ENCODE measurements around the gene NHERF2. TPM values are rescaled to one million over a fixed set of nuclear protein-coding genes. Genes with fewer than 3 reads are reported as not detected.

The NHERF2 gene
- 235 TPM for total RNA-seq
- long read RNA-seq, transcript SLC9A3R2-201 (7 exons, 2,194 nt): major isoform, 118 of 303 reads
- long read RNA-seq, transcript SLC9A3R2-202 (7 exons, 1,564 nt): minor isoform, 21 of 303 reads
- long read RNA-seq, transcript SLC9A3R2-205 (5 exons, 1,087 nt): minor isoform, 24 of 303 reads
- long read RNA-seq, transcript SLC9A3R2-208 (6 exons, 1,199 nt): minor isoform, 58 of 303 reads
- long read RNA-seq, partial matches to known transcripts: 19 of 303 reads
- long read RNA-seq, other reads (novel, unspliced or antisense): 46 of 303 reads

DNA sequence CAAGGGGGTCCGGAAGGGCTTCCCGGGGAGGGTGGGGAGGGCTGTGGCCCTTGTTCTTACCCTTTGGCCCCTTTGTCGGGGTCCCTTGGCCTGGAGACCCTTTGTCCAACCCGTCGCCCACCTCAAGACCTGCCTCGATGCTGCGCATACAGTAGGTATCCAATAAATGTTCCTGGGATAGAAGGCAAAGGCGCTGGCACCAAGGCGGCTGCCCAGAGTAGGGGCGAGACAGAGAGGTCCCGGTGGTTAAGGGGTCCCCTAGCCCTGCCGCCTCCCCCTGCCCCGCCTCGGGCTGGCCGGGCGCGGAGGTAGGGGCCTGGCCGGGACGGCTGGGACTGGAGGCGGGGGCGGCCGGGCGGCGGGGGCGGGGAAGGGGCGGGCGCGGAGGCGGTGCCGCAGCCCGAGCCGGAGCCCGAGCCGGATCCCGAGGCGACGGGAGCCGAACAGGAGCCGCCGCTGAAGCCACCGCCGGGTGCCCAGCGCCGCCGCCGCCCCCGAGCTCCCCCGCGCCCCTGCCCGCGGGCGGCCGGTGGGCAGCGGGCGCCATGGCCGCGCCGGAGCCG is at the start of gene NHERF2:
Gene NHERF2 (plus strand): TSS at position 442 of the 563 bp plus-strand sequence. CDS start 104 bp downstream, at position 546.
- intact Hi-C loops (cut with micrococcal nuclease): no loop called here
- ATAC-seq (peak; percentile 28), DNase-seq (peak; percentile 76)

DNA sequence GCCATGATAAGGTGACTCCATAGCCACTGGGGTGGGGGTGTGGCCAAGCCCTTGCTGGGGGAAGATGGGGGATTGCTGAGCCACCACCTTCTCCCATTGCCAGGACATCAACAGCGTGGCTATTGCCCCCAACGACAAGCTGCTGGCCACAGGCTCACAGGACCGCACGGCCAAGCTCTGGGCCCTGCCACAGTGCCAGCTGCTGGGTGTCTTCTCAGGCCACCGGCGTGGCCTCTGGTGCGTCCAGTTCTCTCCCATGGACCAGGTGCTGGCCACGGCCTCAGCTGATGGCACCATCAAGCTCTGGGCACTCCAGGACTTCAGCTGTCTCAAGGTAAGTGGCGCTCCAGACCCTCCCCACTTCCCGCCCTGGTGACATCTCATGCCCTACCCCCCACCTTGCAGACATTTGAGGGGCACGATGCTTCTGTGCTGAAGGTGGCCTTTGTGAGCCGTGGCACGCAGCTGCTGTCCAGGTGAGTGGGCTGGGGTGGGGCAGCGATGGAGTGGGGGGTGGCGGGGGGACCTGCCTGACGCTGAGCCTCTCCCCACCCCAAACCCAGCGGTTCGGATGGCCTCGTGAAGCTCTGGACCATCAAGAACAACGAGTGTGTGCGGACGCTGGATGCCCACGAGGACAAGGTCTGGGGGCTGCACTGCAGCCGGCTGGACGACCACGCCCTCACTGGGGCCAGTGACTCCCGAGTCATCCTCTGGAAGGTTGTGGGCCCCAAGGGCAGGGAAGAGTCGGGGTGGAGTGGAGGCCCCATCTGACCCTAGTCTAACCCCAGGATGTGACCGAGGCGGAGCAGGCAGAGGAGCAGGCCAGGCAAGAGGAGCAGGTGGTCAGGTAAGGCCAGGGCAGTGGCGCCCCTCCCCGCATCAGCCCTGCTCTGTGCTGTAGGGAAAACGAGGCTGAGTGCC is 49.5 kb upstream of the NHERF2 start:
- ATAC-seq: no peak
- DNase-seq: no peak

DNA sequence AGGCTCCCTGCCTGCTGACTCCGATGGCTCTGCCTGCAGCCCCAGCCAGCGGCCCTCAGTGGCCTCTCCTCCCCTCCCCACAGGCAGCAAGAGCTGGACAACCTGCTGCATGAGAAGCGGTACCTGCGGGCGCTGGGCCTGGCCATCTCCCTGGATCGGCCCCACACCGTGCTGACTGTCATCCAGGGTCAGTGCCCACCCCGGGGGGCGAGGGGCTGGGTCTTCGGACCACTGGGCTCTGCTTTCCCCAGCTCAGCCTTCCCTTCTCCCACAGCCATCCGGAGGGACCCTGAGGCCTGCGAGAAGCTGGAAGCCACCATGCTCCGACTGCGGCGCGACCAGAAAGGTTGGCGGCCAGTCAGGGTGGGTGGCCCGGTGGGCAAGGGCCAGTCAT is 48.8 kb upstream of the NHERF2 start:
- ATAC-seq (no peak), DNase-seq (no peak)
- intact Hi-C loops (cut with micrococcal nuclease): no loop called here

More for the DNA sequence above, 49.5 kb upstream of the NHERF2 start:
- intact Hi-C loops (cut with micrococcal nuclease): no loop called here

DNA sequence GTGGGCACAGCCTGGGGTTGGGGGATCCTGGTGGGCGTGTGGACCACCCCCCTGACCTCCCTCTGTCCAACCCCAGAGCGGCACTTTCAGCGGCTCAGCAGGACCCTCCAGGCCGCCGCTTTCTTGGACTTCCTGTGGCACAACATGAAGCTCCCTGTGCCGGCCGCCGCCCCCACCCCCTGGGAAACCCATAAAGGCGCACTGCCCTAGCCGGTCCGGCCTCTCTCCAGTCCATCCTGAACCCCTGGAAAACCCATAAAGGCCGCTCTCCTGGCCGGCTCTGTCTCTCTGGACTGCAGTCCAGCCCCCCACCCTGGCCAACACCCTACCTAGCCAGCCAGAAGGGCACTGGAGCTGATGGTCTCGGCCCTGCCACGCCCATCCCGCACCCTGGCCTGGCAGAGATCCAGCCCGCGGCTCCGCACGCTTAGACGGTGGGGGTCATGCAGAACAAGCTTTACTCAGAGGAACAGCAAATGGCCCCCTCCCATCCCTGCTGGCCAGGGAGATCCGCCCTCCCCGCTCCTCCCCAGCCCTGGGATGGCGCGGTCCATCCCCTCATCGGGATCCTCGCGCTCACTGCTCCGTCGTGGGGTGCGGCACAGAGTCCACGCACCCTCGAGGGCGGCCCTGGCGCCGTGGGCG is 48.1 kb upstream of the NHERF2 start:
- no peak for ATAC-seq
- intact Hi-C loops (cut with micrococcal nuclease): no loop called here
- DNase-seq: no peak

DNA sequence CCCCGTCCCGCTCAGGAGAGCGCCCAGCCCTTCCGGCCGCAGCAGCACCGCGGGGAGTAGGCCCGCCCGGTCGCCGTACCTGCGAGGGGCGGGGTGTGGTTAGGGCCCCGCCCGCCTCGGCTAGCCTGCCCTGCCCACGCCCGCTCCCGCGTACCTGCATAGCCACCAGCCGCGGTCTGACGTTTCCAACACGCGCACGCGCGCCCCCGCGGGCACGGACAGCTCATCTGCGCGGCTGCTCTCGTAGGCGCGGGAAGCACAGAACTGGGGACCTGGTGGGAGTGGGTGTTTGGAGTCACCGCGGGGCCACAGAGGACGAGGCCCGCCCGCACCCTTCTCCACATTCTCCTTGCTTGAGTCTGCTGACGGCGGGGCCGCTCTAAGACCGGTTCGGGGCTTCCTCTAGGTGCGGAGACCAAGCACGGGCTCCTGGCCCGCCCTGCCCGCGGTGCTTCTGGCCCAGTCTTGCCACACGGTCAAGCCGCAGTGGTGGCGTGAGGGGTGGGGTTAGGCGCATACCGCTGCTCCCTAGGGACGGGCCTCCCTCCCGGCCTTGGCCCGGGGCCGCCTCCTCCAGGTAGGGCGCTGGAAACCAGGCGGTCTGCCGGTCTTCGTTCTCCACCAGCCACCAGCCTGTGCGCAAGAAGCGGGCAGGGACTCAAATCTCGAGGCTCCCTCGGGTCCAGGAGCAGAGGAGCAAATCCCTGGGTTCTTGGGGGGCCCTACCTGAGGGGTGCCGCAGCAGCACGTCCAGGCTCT is 47.3 kb upstream of the NHERF2 start:
- DNase-seq: no peak
- intact Hi-C loops (cut with micrococcal nuclease): no loop called here
- ATAC-seq: no peak

DNA sequence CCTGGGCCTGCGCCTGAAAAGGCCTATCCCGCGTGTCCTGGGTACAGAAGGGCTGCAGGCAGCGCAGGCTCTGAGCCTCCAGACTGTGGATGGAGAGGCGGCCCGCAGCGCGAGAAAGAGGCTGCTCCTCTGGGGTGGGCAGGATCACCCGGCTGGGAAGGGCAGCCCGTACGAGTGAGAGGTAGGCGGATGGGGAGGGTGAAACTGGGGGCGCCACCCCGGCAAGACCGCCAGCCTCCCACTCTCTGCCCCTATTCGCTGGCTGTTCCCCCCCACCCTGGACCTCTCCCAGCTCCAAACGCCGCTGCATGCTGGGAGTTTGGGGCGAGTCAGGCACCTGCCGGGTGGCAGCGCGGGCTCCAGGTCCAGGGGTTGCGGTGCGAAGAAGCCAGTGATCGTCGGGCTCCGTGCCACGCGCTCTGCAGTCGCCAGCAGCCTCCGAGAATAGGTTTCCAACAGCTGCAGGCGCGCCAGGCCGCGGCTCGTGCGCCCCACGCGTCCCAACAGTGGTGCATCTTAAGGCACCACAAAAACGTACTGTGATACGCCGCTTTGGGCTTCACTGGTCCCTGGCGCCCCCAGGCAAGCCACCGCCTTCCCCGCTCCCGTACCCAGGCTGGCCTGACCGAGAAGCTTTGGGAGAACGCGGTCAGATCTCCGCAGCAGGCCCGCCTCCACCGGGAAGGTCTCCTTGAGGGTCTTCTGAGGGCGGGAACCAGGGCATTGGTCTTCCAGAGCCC is 46.5 kb upstream of the NHERF2 start:
- intact Hi-C loops (cut with micrococcal nuclease): no loop called here
- no peak for ATAC-seq
- DNase-seq: peak; percentile 62

DNA sequence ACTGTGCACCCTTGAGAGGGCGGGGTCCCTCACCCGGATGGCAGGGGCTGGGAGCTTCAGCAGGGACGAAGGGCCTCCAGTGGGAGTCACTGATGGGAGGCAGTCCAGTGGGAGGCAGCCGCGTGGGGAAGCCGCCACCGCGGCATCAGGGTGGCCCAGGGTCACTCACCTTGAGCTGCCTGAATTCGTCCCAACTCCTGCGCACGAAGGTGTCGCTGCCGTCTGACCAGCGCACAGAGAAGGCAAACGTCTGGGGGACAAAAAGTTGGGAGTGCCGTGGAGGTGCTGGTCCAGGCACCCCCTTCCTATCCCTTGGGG is 46.0 kb upstream of the NHERF2 start:
- ATAC-seq: no peak
- DNase-seq: no peak
- intact Hi-C loops (cut with micrococcal nuclease): no loop called here

DNA sequence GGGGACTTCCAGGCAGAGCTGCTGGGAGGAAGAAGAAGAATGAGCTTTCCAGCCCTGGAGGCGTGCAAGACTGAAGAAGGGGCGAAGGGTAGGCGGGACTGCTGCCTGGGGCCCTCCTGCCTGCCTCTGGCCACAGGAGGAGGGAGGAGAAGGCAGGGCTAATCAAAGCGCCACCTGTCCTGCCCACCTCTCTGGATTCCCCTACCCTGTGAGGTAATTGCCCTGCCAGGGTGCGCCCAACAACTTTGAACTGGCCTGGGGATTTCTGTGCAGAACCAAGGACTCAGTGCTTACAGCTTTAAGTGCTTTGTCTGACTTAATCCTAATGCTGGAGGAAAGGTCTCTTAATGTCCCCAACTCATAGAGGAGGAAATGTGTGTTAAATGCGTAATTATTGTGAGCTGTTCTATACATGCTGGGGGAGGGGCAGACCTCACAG is 45.3 kb upstream of the NHERF2 start, which contains the start of gene NOXO1:
Gene NOXO1 (minus strand): TSS at position 72 of the 439 bp plus-strand sequence. CDS start 290 bp downstream, outside the sequence.
- ATAC-seq: no peak
- no peak for DNase-seq
- intact Hi-C loops (cut with micrococcal nuclease): no loop called here

DNA sequence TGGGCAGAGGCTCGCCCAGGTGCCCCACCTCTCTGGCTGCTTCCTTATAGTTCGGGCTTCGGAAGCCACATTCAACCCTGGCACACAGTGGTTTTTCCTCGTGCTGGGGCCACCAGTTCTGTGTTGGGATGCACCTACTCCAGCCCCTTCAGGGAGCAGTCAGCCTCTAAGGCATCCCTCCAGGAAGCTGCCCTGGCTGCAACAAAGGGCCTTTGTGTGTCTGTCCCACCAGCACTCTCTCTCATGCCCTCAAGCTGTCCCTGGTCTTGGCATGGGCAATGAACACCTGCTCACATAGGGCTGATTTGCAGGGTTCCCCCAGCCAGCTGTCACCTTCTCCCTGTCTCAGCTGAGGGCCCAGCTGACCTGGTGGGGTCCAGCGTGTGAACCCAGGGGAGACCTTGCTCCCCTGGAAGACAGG is 44.7 kb upstream of the NHERF2 start:
- no peak for ATAC-seq
- intact Hi-C loops (cut with micrococcal nuclease): no loop called here
- DNase-seq: no peak

DNA sequence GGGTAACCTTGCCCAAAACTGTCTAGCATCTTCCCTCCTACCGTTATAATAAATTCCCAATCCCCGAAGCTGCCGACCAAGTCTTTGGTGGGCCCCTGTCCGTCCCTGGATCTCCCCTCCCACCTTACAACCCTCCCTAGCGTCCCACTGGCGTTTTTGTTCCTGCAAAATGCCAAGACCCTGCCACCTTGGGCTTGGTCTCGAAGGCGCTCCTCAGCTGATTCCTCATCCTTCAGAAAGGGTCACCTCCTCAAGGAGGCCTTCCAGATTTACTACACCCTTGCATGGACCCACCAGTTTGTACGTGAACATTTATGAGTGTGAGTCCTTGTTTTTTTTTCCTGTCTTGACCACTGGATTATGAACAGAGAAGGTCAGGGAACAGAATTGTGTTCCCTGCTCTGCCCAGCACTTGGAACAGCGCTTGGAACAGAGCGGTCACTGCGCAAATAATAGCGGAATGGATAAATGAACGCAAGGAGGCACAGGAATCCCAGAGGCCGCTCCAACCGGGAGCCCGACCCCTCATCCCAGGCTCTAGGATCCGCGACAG is 43.6 kb upstream of the NHERF2 start:
- ATAC-seq (no peak), DNase-seq (no peak)
- intact Hi-C loops (cut with micrococcal nuclease): no loop called here

DNA sequence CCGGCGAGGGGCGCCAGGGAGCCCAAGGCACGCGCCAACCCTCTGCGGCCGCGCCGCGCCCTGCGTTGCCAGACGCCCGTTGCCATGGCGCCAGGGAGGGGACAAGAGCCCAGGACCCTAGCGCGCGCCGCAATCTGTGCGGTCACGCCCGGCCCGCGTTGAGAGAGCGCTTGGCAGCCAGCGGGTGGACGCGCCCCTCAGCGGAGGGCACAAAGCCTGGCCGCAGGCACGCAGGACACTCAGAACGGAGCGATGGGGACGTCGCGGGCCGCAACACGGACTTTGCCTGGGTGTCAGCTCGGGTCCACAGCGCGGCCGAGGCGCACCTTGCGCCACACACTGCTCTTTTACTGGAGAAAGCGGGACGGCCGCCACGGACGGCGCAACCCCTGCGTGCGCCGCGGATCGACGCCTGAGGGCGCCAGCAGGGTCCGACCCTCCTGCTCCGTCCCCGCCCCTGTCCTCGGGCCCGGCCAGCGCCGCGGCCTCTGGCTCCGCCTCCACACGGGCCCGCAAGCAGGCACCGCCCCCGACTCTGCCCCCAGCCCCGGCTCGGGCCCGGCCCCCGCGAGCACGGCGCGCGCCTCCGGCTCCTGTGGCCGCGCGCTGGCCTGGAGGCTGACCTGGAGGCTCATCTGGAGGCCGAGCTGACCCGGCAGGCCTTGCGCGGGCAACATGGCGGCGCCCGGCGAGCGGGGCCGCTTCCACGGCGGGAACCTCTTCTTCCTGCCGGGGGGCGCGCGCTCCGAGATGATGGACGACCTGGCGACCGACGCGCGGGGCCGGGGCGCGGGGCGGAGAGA is 43.0 kb upstream of the NHERF2 start, which contains the start of gene GFER:
Gene GFER (plus strand): TSS at position 650 of the 803 bp plus-strand sequence. CDS start 26 bp downstream, at position 676.
- DNase-seq: peak; percentile 95

DNA sequence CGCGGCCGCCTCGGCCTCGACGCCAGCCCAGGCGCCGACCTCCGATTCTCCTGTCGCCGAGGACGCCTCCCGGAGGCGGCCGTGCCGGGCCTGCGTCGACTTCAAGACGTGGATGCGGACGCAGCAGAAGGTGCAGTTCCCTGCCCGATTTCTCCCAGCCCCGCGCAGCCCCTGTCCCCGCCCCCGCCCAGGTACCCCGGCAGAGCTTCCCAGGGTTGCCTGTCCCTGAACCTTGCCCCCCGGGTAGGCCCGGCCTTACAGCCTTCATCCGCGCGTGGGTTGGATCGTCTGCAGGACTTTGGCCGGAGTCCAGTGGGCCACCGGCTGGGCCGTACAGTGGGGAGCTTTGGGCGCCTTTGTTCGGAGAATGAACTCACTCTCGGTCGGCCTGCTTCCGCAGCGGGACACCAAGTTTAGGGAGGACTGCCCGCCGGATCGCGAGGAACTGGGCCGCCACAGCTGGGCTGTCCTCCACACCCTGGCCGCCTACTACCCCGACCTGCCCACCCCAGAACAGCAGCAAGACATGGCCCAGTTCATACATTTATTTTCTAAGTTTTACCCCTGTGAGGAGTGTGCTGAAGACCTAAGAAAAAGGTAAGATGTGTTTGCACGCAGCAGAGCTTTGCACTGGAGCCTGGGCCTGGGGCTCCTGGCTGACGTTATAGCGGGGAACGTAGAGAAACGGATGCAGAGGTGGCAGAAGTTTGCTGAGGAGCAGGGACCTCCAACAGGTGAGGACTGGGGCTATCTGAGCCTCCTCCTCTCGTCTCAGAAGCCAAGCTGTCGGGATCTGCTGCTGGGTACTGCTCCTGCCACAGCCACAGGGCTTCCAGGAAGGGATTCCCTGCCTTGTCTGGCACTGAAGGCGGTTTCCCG is 42.1 kb upstream of the NHERF2 start:
- ATAC-seq (peak; percentile 4), DNase-seq (peak; percentile 53)
- intact Hi-C loops (cut with micrococcal nuclease): no loop called here

More for the DNA sequence above, 43.0 kb upstream of the NHERF2 start, which contains the start of gene GFER:
- intact Hi-C loops (cut with micrococcal nuclease): no loop called here
- peak; percentile 96 for ATAC-seq

DNA sequence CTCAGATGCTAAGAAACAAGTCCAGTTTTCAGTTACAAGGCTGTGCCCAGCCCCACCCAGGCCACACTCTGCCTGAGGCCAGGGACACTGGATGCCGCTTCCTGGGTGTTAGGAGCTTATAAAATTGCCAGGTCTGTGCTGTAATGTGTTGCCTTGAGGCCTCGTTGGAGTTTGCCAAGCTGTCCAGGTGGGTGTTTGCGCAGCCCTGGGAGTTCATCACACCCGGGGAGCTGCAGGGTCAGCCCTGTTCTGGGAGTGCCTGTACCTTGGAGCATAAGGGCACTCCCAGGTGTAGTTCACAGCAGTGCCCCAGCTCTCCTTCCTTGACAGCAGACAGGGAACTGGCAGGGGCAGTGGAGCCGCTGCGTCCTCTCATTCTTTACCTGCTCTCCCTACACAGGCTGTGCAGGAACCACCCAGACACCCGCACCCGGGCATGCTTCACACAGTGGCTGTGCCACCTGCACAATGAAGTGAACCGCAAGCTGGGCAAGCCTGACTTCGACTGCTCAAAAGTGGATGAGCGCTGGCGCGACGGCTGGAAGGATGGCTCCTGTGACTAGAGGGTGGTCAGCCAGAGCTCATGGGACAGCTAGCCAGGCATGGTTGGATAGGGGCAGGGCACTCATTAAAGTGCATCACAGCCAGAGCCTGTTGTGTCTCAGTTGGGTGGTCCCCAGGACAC is 41.1 kb upstream of the NHERF2 start:
- no peak for DNase-seq

DNA sequence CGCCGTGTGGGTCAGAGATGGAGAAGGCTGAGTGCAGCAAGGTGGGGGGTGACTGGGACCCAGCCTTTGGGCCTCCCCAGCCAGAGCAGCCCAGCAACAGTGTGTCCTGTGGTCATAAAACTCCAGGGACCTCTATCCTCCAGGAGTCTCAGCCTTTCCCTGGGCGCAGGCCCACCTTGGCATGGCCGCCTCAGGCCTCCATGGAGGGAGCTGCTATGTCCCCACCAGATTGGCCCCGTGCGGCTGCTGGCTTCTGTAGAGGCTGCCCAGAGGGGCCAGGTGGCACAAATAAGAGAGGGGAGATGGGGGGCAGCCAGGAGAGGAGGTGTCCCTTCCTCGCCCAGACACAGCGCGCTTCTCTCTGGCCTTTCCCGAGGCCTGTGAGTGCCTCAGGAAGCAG is 39.5 kb upstream of the NHERF2 start:
- intact Hi-C loops (cut with micrococcal nuclease): no loop called here
- DNase-seq (no peak), ATAC-seq (no peak)

More for the DNA sequence above, 41.1 kb upstream of the NHERF2 start:
- intact Hi-C loops (cut with micrococcal nuclease): no loop called here
- no peak for ATAC-seq
